Measurements from ENCODE around the gene MIP.
"Not testable (repeated sequence)": the region's sequence is repeated elsewhere in the genome, so short reads cannot be mapped to it uniquely, and the experiment has no call there.

The MIP gene

DNA sequence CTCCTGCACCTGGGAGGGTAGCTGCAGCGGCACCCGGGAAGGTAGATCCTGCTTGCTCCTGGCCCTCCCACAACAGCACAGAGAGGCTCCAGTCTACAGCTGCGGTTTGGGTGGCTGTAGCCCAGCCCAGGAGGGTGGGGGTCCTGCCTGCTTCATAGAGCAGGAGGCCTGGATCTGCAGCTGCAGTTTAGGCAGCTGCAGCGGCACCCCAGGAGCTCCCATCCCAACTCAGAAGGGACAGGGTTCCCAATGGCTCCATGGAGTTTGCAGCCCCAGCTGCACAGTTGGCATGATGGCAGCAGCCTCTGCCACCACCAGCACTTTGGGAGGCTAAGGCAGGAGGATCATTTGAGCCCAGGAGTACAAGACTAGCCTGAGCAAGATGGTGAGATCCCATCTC lies 43.7 kb downstream of the MIP start:
- no peak for DNase-seq (ENCODE audit: low read depth)

DNA sequence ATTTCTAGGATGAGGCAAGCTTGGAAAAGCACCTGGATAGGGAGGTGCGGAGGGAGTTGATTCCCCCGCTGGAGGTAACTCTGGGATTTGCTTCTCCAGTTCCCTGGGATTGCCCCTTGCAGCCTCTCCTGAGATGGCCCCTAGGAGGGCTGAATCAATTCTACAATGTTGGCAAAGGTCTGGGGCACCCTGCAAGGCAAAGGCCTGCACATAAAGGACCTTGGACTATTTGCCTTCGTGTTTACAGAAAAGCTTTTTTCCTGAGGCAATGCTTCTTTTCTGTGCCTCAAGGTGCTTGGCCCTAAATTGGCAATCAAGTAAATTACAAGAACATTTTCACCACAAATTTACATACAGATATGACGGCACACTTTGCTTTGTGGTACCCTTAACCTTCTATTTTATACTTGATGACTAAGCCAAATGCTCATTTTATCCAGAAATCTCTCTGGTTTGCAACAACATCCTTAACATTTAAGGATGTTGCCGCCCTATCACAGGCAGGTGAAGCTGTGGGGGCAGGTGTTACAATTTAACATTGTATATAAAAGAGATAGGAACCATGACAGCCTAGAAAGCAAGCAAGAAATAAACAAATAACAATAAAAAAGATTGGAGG lies 45.5 kb downstream of the MIP start:
- DNase-seq (ENCODE audit: low read depth) = no peak

DNA sequence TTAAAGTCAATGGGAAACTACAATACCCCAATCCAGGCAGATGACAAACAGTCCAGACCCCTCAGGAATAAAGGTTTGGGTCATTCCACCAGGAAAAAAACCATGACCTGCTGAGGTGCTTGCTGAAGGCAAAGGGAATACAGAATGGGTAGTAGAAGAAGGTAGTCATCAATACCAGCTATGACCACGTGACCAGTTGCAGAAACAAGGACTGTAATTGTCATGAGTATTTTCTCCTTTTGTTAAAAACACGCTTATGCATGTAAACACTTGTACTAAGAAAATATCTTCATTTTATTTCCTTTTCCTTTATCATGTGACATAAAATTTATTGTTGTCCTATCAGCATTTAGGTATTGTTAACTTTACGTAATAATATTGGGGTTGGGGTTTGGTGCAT lies 50.2 kb downstream of the MIP start:
- not testable (repeated sequence) for DNase-seq (ENCODE audit: low read depth)

DNA sequence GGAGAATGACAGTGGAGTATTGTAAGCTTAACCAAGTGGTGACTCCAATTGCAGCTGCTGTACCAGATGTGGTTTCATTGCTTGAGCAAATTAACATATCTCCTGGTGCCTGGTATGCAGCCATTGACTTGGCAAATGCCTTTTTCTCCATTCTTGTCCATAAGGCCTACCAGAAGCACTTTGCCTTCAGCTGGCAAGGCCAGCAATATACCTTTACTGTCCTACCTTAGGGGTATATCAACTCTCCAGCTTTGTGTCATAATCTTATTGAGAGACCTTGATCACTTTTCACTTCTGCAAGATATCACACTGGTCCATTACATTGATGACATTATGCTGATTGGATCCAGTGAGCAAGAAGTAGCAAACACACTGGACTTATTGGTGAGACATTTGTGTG lies 52.8 kb downstream of the MIP start:
- not testable (repeated sequence) for DNase-seq (ENCODE audit: low read depth)

DNA sequence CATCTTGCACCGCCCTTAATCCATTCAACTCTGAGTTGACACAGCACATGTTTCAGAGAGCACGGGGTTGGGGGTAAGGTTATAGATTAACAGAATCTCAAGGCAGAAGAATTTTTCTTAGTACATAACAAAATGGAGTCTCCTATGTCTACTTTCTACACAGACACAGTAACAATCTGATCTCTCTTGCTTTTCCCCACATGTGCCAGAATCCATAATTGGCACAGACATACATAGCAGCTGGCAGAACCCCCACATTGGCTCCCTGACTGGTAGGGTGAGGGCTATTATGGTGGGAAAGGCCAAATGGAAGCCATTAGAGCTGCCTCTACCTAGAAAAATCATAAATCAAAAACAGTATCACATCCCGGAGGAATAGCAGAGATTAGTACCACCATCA lies 53.3 kb downstream of the MIP start:
- not testable (repeated sequence) for DNase-seq (ENCODE audit: low read depth)

All from iris pigment epithelial cell (primary cell).